HepG2 (cell line): ENCODE data around the gene PSMD12. TPM values are rescaled to one million over a fixed set of nuclear protein-coding genes. Genes with fewer than 3 reads are reported as not detected.

Experiments
- BRCA1 ChIP-seq: sonication (generic); formaldehyde crosslinking; IDR thresholded peaks from 2 replicates; pipeline ENCODE4 v1.4.0; 2020; ENCODE audit warnings: missing genetic modification reagents
- KDM2A ChIP-seq: sonication (generic); formaldehyde crosslinking; IDR thresholded peaks from 2 replicates; pipeline ENCODE4 v1.4.0; 2020; ENCODE audit warnings: low read depth, missing genetic modification reagents, borderline replicate concordance
- PCBP1 ChIP-seq: fragments of 200-400 bp; formaldehyde crosslinking; IDR thresholded peaks from 2 replicates; pipeline ENCODE4 v1.6.1; 2017; ENCODE audit warnings: mild to moderate bottlenecking, low read depth, low read length, borderline replicate concordance
- SALL2 ChIP-seq: sonication (generic); formaldehyde crosslinking; IDR thresholded peaks from 2 replicates; pipeline ENCODE4 v1.8.1; 2023; ENCODE audit warnings: mild to moderate bottlenecking, missing genetic modification reagents, inconsistent platforms
- TEAD2 ChIP-seq: sonication (generic); formaldehyde crosslinking; IDR thresholded peaks from 2 replicates; pipeline ENCODE4 v1.9.0; 2021; ENCODE audit warnings: missing genetic modification reagents
- YY1 ChIP-seq: IDR thresholded peaks from 2 replicates; pipeline ENCODE4 v1.6.1; 2011; ENCODE audit warnings: low read length, low read depth, moderate library complexity, mild to moderate bottlenecking; ENCODE audit not compliant: insufficient read depth, insufficient replicate concordance
- ZNF180 ChIP-seq: sonication (generic); formaldehyde crosslinking; IDR thresholded peaks from 2 replicates; pipeline ENCODE4 v1.4.0; 2020; ENCODE audit warnings: low read depth, missing genetic modification reagents, borderline replicate concordance
- ZNF790 ChIP-seq: sonication (generic); formaldehyde crosslinking; IDR thresholded peaks from 2 replicates; pipeline ENCODE4 v1.8.0; 2022; ENCODE audit warnings: missing genetic modification reagents, mild to moderate bottlenecking, borderline replicate concordance
- polyA plus RNA-seq, 8 experiments: library from polyadenylated mRNA; depleted of rRNA in 3 of 8; stranded (reverse) in 7 of 8; unstranded in 1 of 8; fragments of >200 nt; fragmentation: Illumina TruSeq in 4 of 8; extraction: Trizol in 4 of 8; gene quantifications; 2 replicates each; pipeline versions ENCODE4 v1.2.1 to v1.2.3, GENCODE V29; 2011 to 2016; ENCODE audit warnings: low read depth in 4 of 8, missing spikeins in 1 of 8, mixed read lengths in 1 of 8; ENCODE audit not compliant: insufficient read depth in 1 of 8
- total RNA-seq, 5 experiments: library from RNA; depleted of rRNA; stranded (reverse); fragments of >200 nt; fragmentation: Illumina TruSeq; extraction: Trizol; gene quantifications; 2 replicates each; pipeline ENCODE4 v1.2.3, GENCODE V29; 2016; ENCODE audit warnings: low read depth in 1 of 5
- TF ChIP-seq, protein P1 (sequence below): sonication (generic); formaldehyde crosslinking; IDR thresholded peaks from 2 replicates; pipeline ENCODE4 v1.4.0; 2020; ENCODE audit warnings: mild to moderate bottlenecking, missing genetic modification reagents, borderline replicate concordance
- TF ChIP-seq, protein P2 (sequence below): sonication (generic); formaldehyde crosslinking; conservative IDR thresholded peaks from 2 replicates; pipeline ENCODE4 v1.8.0; 2022; ENCODE audit warnings: mild to moderate bottlenecking, moderate library complexity, missing genetic modification reagents
- TF ChIP-seq, protein P3 (sequence below): sonication (generic); formaldehyde crosslinking; IDR thresholded peaks from 2 replicates; pipeline ENCODE4 v1.8.0; 2022; ENCODE audit warnings: mild to moderate bottlenecking, missing genetic modification reagents, moderate library complexity
- TF ChIP-seq, protein P4 (sequence below): sonication (generic); formaldehyde crosslinking; IDR thresholded peaks from 2 replicates; pipeline ENCODE4 v1.9.0; 2021; ENCODE audit warnings: missing genetic modification reagents, borderline replicate concordance

The PSMD12 gene
- total and polyA plus RNA-seq, 2 of the 13 experiments (the other 11 are each of a cell fraction or from before 2014, with no cell fraction given): 27.4 to 71.7 TPM

DNA sequence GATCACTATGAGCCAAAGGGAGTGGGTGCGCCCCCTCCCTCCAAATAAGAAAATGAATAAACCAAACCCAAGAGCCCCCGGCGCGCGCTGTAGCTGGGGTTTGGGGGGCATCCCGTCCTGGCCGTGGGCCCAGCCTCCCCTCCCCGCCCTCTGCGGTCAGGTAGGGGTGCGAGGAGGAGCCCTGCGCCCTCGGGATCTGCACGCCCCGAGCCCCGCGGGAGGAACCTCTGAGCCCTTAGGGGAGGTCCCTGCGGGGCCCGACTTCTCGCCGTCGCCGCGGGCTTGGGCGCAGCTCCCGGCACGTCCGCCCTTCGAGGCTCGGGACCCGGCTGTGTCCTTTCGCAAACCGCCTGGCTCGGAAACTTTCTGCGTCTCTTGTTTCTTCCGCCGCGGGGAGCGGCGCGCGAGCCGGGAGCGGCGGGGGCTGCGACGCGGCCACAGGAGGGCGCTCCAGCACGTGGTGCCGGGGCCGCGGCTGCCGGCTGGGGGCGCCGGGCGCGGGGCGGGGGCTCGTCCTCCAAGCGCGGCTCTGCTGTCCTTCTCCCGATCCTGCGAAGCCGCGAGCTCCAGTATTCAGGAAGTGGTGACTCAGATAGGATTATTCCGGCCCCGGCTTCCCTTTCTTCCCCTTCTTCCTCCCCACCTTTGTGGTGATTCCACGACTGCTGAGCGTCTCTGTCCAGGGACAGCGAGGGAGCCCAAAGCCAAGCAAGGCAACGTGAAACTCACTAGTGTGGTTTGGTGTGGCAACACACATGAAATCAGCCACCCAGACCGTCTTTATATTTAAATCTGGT, 12.3 kb upstream of the PSMD12 start (continued):
- TF ChIP-seq, protein P1, sequence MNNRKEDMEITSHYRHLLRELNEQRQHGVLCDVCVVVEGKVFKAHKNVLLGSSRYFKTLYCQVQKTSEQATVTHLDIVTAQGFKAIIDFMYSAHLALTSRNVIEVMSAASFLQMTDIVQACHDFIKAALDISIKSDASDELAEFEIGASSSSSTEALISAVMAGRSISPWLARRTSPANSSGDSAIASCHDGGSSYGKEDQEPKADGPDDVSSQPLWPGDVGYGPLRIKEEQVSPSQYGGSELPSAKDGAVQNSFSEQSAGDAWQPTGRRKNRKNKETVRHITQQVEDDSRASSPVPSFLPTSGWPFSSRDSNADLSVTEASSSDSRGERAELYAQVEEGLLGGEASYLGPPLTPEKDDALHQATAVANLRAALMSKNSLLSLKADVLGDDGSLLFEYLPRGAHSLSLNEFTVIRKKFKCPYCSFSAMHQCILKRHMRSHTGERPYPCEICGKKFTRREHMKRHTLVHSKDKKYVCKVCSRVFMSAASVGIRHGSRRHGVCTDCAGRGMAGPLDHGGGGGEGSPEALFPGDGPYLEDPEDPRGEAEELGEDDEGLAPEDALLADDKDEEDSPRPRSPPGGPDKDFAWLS: no peak
- TF ChIP-seq TEAD2 (CRISPR knock-in tag) (0 out of 2 replicates have a peak, but pooled peaks have one; percentile 44), YY1 (peak; percentile 75), SALL2 (CRISPR knock-in tag) (peak; percentile 82), ZNF790 (CRISPR knock-in tag) (0 out of 2 replicates have a peak, but pooled peaks have one; percentile 49), ZNF180 (CRISPR knock-in tag) (no peak), BRCA1 (CRISPR knock-in tag) (0 out of 2 replicates have a peak, but pooled peaks have one; percentile 37), PCBP1 (no peak), KDM2A (CRISPR knock-in tag) (peak; percentile 87)
- TF ChIP-seq, protein P2, sequence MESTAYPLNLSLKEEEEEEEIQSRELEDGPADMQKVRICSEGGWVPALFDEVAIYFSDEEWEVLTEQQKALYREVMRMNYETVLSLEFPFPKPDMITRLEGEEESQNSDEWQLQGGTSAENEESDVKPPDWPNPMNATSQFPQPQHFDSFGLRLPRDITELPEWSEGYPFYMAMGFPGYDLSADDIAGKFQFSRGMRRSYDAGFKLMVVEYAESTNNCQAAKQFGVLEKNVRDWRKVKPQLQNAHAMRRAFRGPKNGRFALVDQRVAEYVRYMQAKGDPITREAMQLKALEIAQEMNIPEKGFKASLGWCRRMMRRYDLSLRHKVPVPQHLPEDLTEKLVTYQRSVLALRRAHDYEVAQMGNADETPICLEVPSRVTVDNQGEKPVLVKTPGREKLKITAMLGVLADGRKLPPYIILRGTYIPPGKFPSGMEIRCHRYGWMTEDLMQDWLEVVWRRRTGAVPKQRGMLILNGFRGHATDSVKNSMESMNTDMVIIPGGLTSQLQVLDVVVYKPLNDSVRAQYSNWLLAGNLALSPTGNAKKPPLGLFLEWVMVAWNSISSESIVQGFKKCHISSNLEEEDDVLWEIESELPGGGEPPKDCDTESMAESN (CRISPR knock-in tag): peak; percentile 77; the same call in 1 of the 2 replicates
- TF ChIP-seq, protein P3, sequence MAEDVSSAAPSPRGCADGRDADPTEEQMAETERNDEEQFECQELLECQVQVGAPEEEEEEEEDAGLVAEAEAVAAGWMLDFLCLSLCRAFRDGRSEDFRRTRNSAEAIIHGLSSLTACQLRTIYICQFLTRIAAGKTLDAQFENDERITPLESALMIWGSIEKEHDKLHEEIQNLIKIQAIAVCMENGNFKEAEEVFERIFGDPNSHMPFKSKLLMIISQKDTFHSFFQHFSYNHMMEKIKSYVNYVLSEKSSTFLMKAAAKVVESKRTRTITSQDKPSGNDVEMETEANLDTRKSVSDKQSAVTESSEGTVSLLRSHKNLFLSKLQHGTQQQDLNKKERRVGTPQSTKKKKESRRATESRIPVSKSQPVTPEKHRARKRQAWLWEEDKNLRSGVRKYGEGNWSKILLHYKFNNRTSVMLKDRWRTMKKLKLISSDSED (CRISPR knock-in tag): no peak
- TF ChIP-seq, protein P4, sequence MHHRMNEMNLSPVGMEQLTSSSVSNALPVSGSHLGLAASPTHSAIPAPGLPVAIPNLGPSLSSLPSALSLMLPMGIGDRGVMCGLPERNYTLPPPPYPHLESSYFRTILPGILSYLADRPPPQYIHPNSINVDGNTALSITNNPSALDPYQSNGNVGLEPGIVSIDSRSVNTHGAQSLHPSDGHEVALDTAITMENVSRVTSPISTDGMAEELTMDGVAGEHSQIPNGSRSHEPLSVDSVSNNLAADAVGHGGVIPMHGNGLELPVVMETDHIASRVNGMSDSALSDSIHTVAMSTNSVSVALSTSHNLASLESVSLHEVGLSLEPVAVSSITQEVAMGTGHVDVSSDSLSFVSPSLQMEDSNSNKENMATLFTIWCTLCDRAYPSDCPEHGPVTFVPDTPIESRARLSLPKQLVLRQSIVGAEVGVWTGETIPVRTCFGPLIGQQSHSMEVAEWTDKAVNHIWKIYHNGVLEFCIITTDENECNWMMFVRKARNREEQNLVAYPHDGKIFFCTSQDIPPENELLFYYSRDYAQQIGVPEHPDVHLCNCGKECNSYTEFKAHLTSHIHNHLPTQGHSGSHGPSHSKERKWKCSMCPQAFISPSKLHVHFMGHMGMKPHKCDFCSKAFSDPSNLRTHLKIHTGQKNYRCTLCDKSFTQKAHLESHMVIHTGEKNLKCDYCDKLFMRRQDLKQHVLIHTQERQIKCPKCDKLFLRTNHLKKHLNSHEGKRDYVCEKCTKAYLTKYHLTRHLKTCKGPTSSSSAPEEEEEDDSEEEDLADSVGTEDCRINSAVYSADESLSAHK: no peak
